Ishikawa (cell line): ENCODE data around the gene DNPEP.

Experiments
- CEBPB ChIP-seq: IDR thresholded peaks from 2 replicates; pipeline ENCODE4 v1.6.1; 2012
- CREB1 ChIP-seq: IDR thresholded peaks from 2 replicates; pipeline ENCODE4 v1.6.1; 2012; ENCODE audit warnings: low read depth
- EGR1 ChIP-seq: IDR thresholded peaks from 2 replicates; pipeline ENCODE4 v1.6.1; 2012
- EP300 ChIP-seq: IDR thresholded peaks from 2 replicates; pipeline ENCODE4 v1.6.1; 2012; ENCODE audit warnings: borderline replicate concordance
- FOXM1 ChIP-seq: IDR thresholded peaks from 2 replicates; pipeline ENCODE4 v1.6.1; 2012; ENCODE audit warnings: low read depth, borderline replicate concordance
- NFIC ChIP-seq: IDR thresholded peaks from 2 replicates; pipeline ENCODE4 v1.6.1; 2012
- RAD21 ChIP-seq: IDR thresholded peaks from 2 replicates; pipeline ENCODE4 v1.6.1; 2012; ENCODE audit warnings: low read depth
- TAF1 ChIP-seq: IDR thresholded peaks from 2 replicates; pipeline ENCODE4 v1.6.1; 2012; ENCODE audit warnings: low read depth, mild to moderate bottlenecking
- TCF12 ChIP-seq: IDR thresholded peaks from 2 replicates; pipeline ENCODE4 v1.6.1; 2012; ENCODE audit warnings: low read depth
- TEAD4 ChIP-seq: IDR thresholded peaks from 2 replicates; pipeline ENCODE4 v1.6.1; 2012
- YY1 ChIP-seq: IDR thresholded peaks from 2 replicates; pipeline ENCODE4 v1.6.1; 2012; ENCODE audit warnings: low read depth
- ZBTB7A ChIP-seq: IDR thresholded peaks from 2 replicates; pipeline ENCODE4 v1.6.1; 2012; ENCODE audit warnings: low read depth
- TF ChIP-seq, protein P1 (sequence below): IDR thresholded peaks from 2 replicates; pipeline ENCODE4 v1.6.1; 2012
- TF ChIP-seq, protein P2 (sequence below): IDR thresholded peaks from 2 replicates; pipeline ENCODE4 v1.6.1; 2012; ENCODE audit warnings: low read depth, mild to moderate bottlenecking
- TF ChIP-seq, protein P3 (sequence below): IDR thresholded peaks from 2 replicates; pipeline ENCODE4 v1.6.1; 2012

The DNPEP gene

DNA sequence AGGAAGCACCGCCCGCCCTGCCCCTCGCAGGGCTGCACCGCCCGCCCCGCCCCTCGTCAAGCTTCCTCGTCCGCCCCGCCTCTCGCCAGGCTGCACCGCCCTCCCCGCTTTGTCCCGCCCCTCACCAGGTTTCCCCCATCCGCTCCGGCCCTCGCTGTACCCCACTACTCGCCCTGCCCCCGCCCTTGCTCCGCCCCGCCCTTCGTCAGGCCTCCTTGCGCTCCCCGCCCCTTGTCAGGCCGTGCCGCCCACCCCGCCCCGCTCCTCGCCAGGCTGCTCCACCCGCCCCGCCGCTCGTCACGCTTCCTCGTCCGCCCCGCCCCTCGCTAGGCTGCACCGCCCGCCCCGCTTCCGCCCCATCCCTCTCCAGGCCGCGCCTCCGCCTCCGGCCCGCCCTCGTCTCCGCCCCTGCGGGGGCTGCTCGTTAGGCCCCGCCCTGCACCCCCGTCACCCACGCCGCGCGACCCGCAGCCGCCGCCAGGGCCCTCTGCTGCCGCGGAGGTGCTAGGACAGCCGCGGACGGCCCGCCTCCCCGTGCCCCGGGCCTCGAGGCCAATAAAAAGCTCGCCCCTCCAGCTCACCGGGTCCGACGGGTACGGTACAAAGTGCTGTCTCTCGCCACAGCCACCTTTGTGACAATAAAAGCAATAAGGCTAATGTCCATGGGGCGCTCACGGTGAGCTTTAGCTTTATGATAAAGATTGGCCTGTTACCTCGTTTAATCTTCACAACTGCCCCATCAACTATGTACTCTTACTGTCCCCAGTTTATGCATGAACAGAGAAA is 602 bp upstream of the DNPEP start:
- TF ChIP-seq, protein P1, sequence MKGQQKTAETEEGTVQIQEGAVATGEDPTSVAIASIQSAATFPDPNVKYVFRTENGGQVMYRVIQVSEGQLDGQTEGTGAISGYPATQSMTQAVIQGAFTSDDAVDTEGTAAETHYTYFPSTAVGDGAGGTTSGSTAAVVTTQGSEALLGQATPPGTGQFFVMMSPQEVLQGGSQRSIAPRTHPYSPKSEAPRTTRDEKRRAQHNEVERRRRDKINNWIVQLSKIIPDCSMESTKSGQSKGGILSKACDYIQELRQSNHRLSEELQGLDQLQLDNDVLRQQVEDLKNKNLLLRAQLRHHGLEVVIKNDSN: no peak
- TF ChIP-seq EGR1 (peak; percentile 89), ZBTB7A (peak; percentile 71), TAF1 (peak; percentile 38; the same call in 1 of the 2 replicates), CREB1 (no peak)
- TF ChIP-seq, protein P2, sequence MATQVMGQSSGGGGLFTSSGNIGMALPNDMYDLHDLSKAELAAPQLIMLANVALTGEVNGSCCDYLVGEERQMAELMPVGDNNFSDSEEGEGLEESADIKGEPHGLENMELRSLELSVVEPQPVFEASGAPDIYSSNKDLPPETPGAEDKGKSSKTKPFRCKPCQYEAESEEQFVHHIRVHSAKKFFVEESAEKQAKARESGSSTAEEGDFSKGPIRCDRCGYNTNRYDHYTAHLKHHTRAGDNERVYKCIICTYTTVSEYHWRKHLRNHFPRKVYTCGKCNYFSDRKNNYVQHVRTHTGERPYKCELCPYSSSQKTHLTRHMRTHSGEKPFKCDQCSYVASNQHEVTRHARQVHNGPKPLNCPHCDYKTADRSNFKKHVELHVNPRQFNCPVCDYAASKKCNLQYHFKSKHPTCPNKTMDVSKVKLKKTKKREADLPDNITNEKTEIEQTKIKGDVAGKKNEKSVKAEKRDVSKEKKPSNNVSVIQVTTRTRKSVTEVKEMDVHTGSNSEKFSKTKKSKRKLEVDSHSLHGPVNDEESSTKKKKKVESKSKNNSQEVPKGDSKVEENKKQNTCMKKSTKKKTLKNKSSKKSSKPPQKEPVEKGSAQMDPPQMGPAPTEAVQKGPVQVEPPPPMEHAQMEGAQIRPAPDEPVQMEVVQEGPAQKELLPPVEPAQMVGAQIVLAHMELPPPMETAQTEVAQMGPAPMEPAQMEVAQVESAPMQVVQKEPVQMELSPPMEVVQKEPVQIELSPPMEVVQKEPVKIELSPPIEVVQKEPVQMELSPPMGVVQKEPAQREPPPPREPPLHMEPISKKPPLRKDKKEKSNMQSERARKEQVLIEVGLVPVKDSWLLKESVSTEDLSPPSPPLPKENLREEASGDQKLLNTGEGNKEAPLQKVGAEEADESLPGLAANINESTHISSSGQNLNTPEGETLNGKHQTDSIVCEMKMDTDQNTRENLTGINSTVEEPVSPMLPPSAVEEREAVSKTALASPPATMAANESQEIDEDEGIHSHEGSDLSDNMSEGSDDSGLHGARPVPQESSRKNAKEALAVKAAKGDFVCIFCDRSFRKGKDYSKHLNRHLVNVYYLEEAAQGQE: no peak
- TF ChIP-seq, protein P3, sequence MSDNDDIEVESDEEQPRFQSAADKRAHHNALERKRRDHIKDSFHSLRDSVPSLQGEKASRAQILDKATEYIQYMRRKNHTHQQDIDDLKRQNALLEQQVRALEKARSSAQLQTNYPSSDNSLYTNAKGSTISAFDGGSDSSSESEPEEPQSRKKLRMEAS: peak; percentile 66

DNA sequence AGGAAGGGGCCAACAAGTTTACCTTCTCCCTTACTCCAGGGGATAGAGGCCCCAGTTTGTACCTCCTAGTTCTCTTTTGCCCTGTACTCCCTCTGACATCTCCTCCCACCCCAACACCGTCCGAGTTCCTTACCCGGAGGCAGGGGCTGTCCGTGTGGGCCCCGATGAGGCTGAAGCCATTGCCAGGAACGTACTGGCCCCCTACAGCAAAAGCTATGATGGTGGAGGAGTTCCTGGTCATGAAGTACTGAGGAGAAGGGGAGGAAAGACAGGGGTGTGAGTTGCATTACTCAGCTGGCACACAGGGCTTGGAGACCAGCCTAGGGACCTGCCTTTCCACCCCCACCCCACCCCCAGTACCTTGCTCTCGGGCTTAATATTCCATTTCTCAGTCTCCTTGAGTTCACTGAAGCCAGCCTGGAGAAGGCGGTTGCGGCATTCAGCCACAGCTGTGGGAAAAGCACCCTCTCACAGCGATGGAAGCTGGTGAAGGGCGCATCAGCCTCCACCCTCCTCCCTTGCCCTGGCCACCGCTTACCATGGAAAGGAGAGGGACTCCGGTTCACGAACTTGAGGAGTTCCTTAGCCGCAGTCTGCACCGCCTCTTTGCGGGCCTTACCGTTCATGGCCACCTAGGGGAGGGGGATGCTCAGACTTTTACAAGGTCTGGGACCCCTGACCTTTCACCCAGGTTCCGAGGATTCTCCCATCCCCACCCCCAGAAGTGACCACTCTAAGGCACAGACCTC is 1.0 kb downstream of the DNPEP start:
- TF ChIP-seq, protein P3: no peak; the same call in 1 of the 2 replicates
- TF ChIP-seq TAF1 (no peak), EP300 (no peak), TEAD4 (no peak), FOXM1 (no peak), TCF12 (no peak), YY1 (no peak), CREB1 (no peak), CEBPB (no peak), RAD21 (no peak), NFIC (no peak)
- TF ChIP-seq, protein P1: no peak
- TF ChIP-seq, protein P2: no peak

DNA sequence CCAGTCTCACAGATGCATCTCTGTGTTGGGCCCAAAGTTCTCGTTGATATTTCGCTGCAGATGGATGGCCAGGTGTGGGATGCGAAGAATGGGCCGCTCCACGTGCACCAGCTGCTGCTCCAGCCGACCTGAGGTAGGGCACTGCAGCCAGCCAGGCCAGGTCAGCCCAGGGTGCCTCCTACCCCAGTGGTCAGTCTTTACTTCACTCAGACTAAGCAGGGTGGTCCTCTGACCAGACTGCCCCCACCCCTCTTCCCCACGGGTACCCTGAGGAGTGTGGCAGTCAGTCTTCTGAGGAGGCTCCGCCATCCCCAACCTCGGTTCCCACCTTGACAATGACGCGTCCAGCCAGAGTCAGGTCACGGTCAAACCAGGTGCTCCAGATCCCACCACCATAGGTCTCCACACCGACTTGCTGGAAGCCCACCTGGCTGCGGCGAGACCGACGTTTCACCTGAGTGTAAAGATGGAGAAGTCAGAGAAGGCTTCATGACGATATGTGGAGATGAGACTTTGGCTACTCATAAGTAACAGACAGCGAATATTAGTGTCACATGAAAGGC is 1.7 kb downstream of the DNPEP start:
- TF ChIP-seq TAF1: no peak
- TF ChIP-seq YY1: no peak
- no peak for TF ChIP-seq EP300
- TF ChIP-seq TEAD4: no peak
- TF ChIP-seq, protein P1: no peak
- TF ChIP-seq CEBPB: no peak
- TF ChIP-seq TCF12: no peak
- TF ChIP-seq EGR1: no peak
- TF ChIP-seq CREB1: no peak
- TF ChIP-seq ZBTB7A: no peak
- TF ChIP-seq, protein P2: no peak
